ENCODE data around the gene KCNC3. TPM values are rescaled to one million over a fixed set of nuclear protein-coding genes. Genes with fewer than 3 reads are reported as not detected.

Gene KCNC3
- 15.2 and 17.3 TPM in 2 replicates for total RNA-seq (2021)
- long read RNA-seq, partial matches to known transcripts, result 0 of 2 reads
- long read RNA-seq, other reads (novel, unspliced or antisense), result 2 of 2 reads

GRCh38 chr19:50329146-50329925, at the start of gene KCNC3:
Gene KCNC3 (minus strand): TSS chr19:50329377. CDS start chr19:50329082, 295 bp downstream.
- no peak within 1 kb of the TSS for H2BK5ac ChIP-seq (ENCODE audit: insufficient read length, low read length)
- 0 out of 2 replicates have a peak within 1 kb of the TSS, but pooled peaks have one; percentile 74 for H3K14ac ChIP-seq (ENCODE audit: insufficient read depth, low read length)
- DNase-seq, result peak; percentile 100
- H3K27ac ChIP-seq (ENCODE audit: insufficient read length, low read depth, low read length), result no peak within 1 kb of the TSS
- Mint-ChIP-seq H3K4me3 (peak within 1 kb of the TSS; percentile 89 to 92), H3K36me3 (ENCODE audit: insufficient read depth in 1 of 3, low read depth in 3 of 3) (peaks cover 0 to 4% (median 0%) of the 10 kb centered on the region in 3 experiments; a peak in 3 of 7 replicates), H3K27ac (peak within 1 kb of the TSS; percentile 95 to 100 (median 97)), H3K27me3 (ENCODE audit: low read depth) (peaks cover 26% of the 10 kb centered on the region), H3K4me1 (peaks cover 52 to 53% of the 10 kb centered on the region in 2 experiments), H3K9me3 (peaks cover 3 to 5% of the 10 kb centered on the region in 2 experiments; a peak in 3 of 5 replicates)
- peak within 1 kb of the TSS; percentile 68 for H3K18ac ChIP-seq (ENCODE audit: insufficient read length, low read depth, low read length)
- no peak within 1 kb of the TSS for H4K91ac ChIP-seq (ENCODE audit: insufficient read length, low read depth, low read length)
- H2AK5ac ChIP-seq (ENCODE audit: insufficient read length, low read length), result no peak within 1 kb of the TSS
- H3K4me2 ChIP-seq (ENCODE audit: insufficient read depth, insufficient read length, low read length), result peak within 1 kb of the TSS; percentile 94
- no peak within 1 kb of the TSS for H4K8ac ChIP-seq (replicated peaks; ENCODE audit: insufficient read length, low read depth, low read length)
- H3K9me3 ChIP-seq (ENCODE audit: control insufficient read depth, low read depth, low read length), result no peaks in the 10 kb centered on the region
- no peak within 1 kb of the TSS for H3K4ac ChIP-seq (ENCODE audit: low read depth, low read length)
- no peak within 1 kb of the TSS for H2BK20ac ChIP-seq (ENCODE audit: low read depth, low read length, poor library complexity, severe bottlenecking)
- H2BK15ac ChIP-seq (ENCODE audit: low read depth, low read length), result no peak within 1 kb of the TSS
- H3K27me3 ChIP-seq (ENCODE audit: insufficient read depth, low read length), result peaks cover 8% of the 10 kb centered on the region; the same call in 1 of the 2 replicates
- no peak within 1 kb of the TSS for H3T11ph ChIP-seq (ENCODE audit: low read length)
- H3K9ac ChIP-seq (ENCODE audit: extremely low read depth, insufficient read length, low read length), result peak within 1 kb of the TSS; percentile 36
- peaks cover 31% of the 10 kb centered on the region for H3K23me2 ChIP-seq (ENCODE audit: insufficient read length, low read depth, low read length, poor library complexity, severe bottlenecking)
- no CpG with 5 or more reads among the region's 43 CpGs for WGBS (ENCODE audit: extremely low coverage, insufficient read length, low lambda C conversion rate)
- no peak within 1 kb of the TSS for H4K5ac ChIP-seq (ENCODE audit: insufficient read length, low read depth, low read length)
- H3K79me1 ChIP-seq (ENCODE audit: insufficient read depth, low read depth, low read length, poor library complexity, severe bottlenecking), result no peaks in the 10 kb centered on the region
- TF ChIP-seq CTCF (conservative IDR thresholded peaks at IDR 0.05), result no peak
- H3K4me1 ChIP-seq (ENCODE audit: insufficient read depth, low read length), result peaks cover 6% of the 10 kb centered on the region; the same call in 1 of the 2 replicates
- no peak within 1 kb of the TSS for H3K56ac ChIP-seq (ENCODE audit: insufficient read length, low read depth, low read length)
- H2BK120ac ChIP-seq (ENCODE audit: low read depth, low read length, poor library complexity, severe bottlenecking), result no peak within 1 kb of the TSS
- no peaks in the 10 kb centered on the region for H3K79me2 ChIP-seq (ENCODE audit: insufficient read depth, low read length)
- H4K20me1 ChIP-seq (ENCODE audit: control insufficient read depth, insufficient read depth, insufficient read length), result no peaks in the 10 kb centered on the region
- H2AFZ ChIP-seq (ENCODE audit: low read length), result no peak within 1 kb of the TSS
- no peak within 1 kb of the TSS for H2BK12ac ChIP-seq (ENCODE audit: insufficient read length, low read depth, low read length)
- H3K23ac ChIP-seq (ENCODE audit: insufficient read length, low read depth, low read length), result no peak within 1 kb of the TSS
